NB4 (cell line): ENCODE measurements around the gene NTN3.

Experiments
- POLR2A ChIP-seq: IDR thresholded peaks from 2 replicates; pipeline ENCODE4 v1.6.1; 2011; ENCODE audit warnings: mild to moderate bottlenecking; ENCODE audit not compliant: insufficient read length; ENCODE audit errors: extremely low read depth
- TF ChIP-seq, protein P1 (sequence below): IDR thresholded peaks from one replicate; pipeline ENCODE4 v1.5.1; 2012; ENCODE audit warnings: low read depth, low read length
- TF ChIP-seq, protein P2 (sequence below): IDR thresholded peaks from 2 replicates; pipeline ENCODE4 v1.6.1; 2011; ENCODE audit warnings: low read depth, low read length

GRCh38 chr16:2473446-2473926, 2.4 kb downstream of the NTN3 start:
- TF ChIP-seq POLR2A, result no peak
- TF ChIP-seq, protein P1, sequence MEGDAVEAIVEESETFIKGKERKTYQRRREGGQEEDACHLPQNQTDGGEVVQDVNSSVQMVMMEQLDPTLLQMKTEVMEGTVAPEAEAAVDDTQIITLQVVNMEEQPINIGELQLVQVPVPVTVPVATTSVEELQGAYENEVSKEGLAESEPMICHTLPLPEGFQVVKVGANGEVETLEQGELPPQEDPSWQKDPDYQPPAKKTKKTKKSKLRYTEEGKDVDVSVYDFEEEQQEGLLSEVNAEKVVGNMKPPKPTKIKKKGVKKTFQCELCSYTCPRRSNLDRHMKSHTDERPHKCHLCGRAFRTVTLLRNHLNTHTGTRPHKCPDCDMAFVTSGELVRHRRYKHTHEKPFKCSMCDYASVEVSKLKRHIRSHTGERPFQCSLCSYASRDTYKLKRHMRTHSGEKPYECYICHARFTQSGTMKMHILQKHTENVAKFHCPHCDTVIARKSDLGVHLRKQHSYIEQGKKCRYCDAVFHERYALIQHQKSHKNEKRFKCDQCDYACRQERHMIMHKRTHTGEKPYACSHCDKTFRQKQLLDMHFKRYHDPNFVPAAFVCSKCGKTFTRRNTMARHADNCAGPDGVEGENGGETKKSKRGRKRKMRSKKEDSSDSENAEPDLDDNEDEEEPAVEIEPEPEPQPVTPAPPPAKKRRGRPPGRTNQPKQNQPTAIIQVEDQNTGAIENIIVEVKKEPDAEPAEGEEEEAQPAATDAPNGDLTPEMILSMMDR, result no peak
- TF ChIP-seq, protein P2, sequence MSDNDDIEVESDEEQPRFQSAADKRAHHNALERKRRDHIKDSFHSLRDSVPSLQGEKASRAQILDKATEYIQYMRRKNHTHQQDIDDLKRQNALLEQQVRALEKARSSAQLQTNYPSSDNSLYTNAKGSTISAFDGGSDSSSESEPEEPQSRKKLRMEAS, result no peak
